A673 (cell line): ENCODE data around the gene DVL3.

ENCODE experiments used
- EZH2 ChIP-seq: fragments of 200-600 bp; sonication (generic); IDR thresholded peaks from 2 replicates; pipeline ENCODE4 v1.6.1; 2017; ENCODE audit warnings: borderline replicate concordance, low read depth, mild to moderate bottlenecking, mixed read lengths, antibody characterized with exemption, low read length; ENCODE audit not compliant: poor library complexity, severe bottlenecking
- TF ChIP-seq, protein P1 (sequence below): fragments of 300-800, 200-600 bp; sonication (generic); conservative IDR thresholded peaks from 2 replicates; pipeline ENCODE4 v1.5.1; 2017; ENCODE audit warnings: low read depth, mild to moderate bottlenecking, antibody characterized with exemption, low read length, moderate library complexity, mixed read lengths

DNA sequence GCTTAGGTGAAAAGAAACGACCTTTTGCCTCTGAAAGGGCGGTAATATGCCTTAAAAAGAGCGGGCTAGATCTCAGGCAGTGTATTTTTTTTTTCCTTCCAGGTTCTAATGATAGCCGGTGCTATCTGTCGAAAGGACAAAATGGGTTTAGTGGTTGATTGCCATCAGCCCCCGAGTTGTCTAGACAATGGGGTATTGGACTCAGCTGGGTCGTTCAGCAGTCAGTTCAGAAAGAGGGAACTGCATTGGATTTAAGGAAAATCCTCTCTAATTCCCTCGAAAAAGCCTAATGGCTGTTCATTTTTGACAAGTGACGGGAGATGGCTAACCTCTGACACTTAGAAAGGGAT is 19.3 kb upstream of the DVL3 start:
- TF ChIP-seq, protein P1, sequence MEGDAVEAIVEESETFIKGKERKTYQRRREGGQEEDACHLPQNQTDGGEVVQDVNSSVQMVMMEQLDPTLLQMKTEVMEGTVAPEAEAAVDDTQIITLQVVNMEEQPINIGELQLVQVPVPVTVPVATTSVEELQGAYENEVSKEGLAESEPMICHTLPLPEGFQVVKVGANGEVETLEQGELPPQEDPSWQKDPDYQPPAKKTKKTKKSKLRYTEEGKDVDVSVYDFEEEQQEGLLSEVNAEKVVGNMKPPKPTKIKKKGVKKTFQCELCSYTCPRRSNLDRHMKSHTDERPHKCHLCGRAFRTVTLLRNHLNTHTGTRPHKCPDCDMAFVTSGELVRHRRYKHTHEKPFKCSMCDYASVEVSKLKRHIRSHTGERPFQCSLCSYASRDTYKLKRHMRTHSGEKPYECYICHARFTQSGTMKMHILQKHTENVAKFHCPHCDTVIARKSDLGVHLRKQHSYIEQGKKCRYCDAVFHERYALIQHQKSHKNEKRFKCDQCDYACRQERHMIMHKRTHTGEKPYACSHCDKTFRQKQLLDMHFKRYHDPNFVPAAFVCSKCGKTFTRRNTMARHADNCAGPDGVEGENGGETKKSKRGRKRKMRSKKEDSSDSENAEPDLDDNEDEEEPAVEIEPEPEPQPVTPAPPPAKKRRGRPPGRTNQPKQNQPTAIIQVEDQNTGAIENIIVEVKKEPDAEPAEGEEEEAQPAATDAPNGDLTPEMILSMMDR: no peak
- no peak for TF ChIP-seq EZH2
